SK-N-MC (cell line): ENCODE data around the gene POLR3A.

Experiments
- EZH2 ChIP-seq: fragments of 200-600 bp; sonication (generic); IDR thresholded peaks from one replicate; pipeline ENCODE4 v1.6.1; 2017; ENCODE audit warnings: antibody characterized with exemption
- POLR2AphosphoS5 ChIP-seq: IDR thresholded peaks from 2 replicates; pipeline ENCODE4 v1.6.1; 2012; ENCODE audit warnings: mild to moderate bottlenecking, low read depth, low read length, borderline replicate concordance

DNA sequence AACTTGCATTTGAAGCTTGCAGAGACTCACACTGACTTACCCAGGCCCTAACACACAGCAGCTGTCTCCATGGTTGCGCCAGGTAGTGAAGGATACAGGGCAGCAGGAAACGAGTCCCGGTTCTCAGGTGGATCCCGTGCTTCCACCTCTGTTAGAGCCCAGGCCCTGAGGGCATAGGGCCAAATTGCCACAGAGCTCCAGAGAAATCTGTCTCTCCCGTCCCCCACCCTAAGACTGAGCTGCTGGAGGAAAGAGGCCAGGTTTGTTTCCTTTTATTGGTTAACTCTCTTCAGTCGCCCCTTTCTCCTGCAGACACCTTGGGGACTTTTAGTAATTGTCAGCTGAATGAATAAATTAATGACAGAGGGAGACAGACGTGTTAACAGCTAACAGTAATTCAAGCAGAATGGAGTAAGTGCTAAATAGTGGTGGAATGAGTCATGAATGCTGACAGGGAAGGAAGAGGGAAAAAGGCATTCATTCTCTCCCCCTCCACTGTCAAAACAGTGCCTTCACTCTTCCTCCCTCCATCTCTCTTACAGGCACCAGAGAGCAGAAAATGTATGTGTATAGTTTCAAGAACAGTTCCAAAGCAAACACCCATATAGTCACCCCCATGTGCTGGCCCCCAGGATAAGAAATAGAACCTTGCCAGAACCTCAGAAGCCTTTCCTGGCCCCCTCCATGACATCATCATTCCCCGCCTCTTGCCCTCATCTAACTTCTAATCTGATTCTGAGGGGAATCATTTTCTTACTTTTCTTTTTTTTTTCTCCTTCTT lies 86.0 kb downstream of the POLR3A start:
- TF ChIP-seq POLR2AphosphoS5 (no peak), EZH2 (no peak)
